Right lobe of liver (tissue), 6 donors: ENCODE measurements around the gene OSBPL9. TPM values are rescaled to one million over a fixed set of nuclear protein-coding genes. Genes with fewer than 3 reads are reported as not detected.

Experiments used
- ATAC-seq, 4 donors: fragments of 200-7000 bp; cut with Tn5 transposase; one replicate each; pipeline ENCODE4 v1.9.1; 2020; ENCODE audit warnings: mild to moderate bottlenecking in 4 of 4, moderate library complexity in 4 of 4
- DNase-seq, 3 donors: peaks; one replicate each; pipeline ENCODE4 v3.0.0-alpha.2; 2020
- H3K27ac ChIP-seq, 3 donors: fragments of 200-600 bp; one replicate each; pipeline ENCODE4 v1.8.0; 2022
- H3K27me3 ChIP-seq, 2 donors: fragments of 200-600 bp; one replicate each; pipeline ENCODE4 v1.8.0; 2022
- H3K36me3 ChIP-seq, 4 donors: fragments of 200-600 bp; sonication (generic) in 1 of 4; one replicate each; pipeline versions ENCODE4 v1.5.1 to v1.8.0; 2017 to 2022; ENCODE audit warnings: control low read depth in 1 of 4
- H3K4me1 ChIP-seq, 4 donors: fragments of 200-600 bp; sonication (generic) in 1 of 4; one replicate each; pipeline versions ENCODE4 v1.5.1 to v1.8.0; 2017 to 2022; ENCODE audit warnings: control low read depth in 1 of 4
- H3K4me3 ChIP-seq, 3 donors: fragments of 200-600 bp; one replicate each; pipeline ENCODE4 v1.8.0; 2022
- H3K9me3 ChIP-seq, 4 donors: fragments of 200-600 bp; sonication (generic) in 1 of 4; one replicate each; pipeline versions ENCODE4 v1.5.1 to v1.8.0; 2017 to 2022; ENCODE audit warnings: control low read depth in 1 of 4
- POLR2A ChIP-seq: fragments of 450-650 bp; IDR thresholded peaks from one replicate; pipeline ENCODE4 v1.6.1; 2017; ENCODE audit warnings: antibody characterized with exemption, mild to moderate bottlenecking
- WGBS: methylation state at CpG from one replicate; pipeline ENCODE4 v1.1.6; 2018; ENCODE audit warnings: low coverage, low lambda C conversion rate; ENCODE audit not compliant: insufficient coverage; ENCODE audit errors: missing lambda C conversion rate; 5-methylcytosine and 5-hydroxymethylcytosine counted together
- intact Hi-C, 2 donors: fragments of 100-400 bp; cut with DNase I; formaldehyde crosslinking; loops; one replicate each; pipeline versions ENCODE4 v1.11.2 to v1.14.1; 2022
- total RNA-seq, 6 experiments: library from RNA; depleted of rRNA in 2 of 6; stranded (reverse); fragments of >200 nt in 2 of 6; fragmentation: NEBNext Ultra II Directional in 3 of 6; extraction: Animal tissue kit (Norgen Biotek cat#: 25700) in 3 of 6; gene quantifications; one replicate each; pipeline versions ENCODE4 v1.1.0 to v1.2.4, GENCODE V29; 2016 to 2023
- TF ChIP-seq, protein P1 (sequence below), 4 donors: fragments of 200-600 bp in 3 of 4; fragments of 450-650 bp in 1 of 4; IDR thresholded peaks; one replicate each; pipeline versions ENCODE4 v1.5.1 to v1.8.0; 2016 to 2022; ENCODE audit warnings: antibody characterized with exemption in 4 of 4, mild to moderate bottlenecking in 2 of 4
- donor health status: DM: no; HTN: yes; CAD: no.
- donor health status: DM: no; HTN: no; CAD: no.
- donor health status: DM: no; HTN: no; CAD: no.
- donor health status: DM: no; HTN: yes; CAD: no.
- donor health status: DM: no; HTN: yes; CAD: no.

OSBPL9 gene
- total RNA-seq, 6 experiments from 2014 or later = 51.7 to 90.5 (median 71.7) TPM

DNA sequence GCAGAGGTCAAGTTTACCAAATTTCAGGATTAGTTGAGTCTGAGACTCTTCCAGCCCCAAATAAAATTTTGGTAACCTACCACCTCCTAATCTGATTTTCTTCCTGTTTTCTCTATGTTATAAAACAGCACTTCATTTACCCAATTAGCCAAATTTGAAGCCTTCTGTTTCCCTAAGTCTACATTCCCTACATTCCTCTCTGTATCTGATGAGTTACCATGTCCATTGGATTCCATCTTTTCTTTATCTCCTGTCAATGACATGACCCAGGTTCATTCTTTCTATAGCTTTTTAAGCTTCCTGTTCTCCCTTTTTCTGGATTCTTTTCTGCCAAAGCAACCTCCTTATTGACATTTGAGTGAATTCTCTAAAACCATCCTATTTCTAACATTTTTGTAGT lies 72.8 kb downstream of the OSBPL9 start:
- TF ChIP-seq POLR2A = no peak
- TF ChIP-seq, protein P1, sequence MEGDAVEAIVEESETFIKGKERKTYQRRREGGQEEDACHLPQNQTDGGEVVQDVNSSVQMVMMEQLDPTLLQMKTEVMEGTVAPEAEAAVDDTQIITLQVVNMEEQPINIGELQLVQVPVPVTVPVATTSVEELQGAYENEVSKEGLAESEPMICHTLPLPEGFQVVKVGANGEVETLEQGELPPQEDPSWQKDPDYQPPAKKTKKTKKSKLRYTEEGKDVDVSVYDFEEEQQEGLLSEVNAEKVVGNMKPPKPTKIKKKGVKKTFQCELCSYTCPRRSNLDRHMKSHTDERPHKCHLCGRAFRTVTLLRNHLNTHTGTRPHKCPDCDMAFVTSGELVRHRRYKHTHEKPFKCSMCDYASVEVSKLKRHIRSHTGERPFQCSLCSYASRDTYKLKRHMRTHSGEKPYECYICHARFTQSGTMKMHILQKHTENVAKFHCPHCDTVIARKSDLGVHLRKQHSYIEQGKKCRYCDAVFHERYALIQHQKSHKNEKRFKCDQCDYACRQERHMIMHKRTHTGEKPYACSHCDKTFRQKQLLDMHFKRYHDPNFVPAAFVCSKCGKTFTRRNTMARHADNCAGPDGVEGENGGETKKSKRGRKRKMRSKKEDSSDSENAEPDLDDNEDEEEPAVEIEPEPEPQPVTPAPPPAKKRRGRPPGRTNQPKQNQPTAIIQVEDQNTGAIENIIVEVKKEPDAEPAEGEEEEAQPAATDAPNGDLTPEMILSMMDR (IDR thresholded peaks at IDR 0.05) = no peak
- Histone ChIP-seq H3K4me1 (peaks cover 0 to 57% (median 29%) of the 10 kb centered on the region in 4 donors), H3K27me3 (no peaks in the 10 kb centered on the region), H3K27ac (peak overlapping the region; percentile 48 to 94 (median 91)), H3K36me3 (no peaks in the 10 kb centered on the region), H3K4me3 (no peak overlapping the region), H3K9me3 (no peaks in the 10 kb centered on the region)
- DNase-seq (no peak), ATAC-seq (no peak)
- intact Hi-C loops = no loop called here

DNA sequence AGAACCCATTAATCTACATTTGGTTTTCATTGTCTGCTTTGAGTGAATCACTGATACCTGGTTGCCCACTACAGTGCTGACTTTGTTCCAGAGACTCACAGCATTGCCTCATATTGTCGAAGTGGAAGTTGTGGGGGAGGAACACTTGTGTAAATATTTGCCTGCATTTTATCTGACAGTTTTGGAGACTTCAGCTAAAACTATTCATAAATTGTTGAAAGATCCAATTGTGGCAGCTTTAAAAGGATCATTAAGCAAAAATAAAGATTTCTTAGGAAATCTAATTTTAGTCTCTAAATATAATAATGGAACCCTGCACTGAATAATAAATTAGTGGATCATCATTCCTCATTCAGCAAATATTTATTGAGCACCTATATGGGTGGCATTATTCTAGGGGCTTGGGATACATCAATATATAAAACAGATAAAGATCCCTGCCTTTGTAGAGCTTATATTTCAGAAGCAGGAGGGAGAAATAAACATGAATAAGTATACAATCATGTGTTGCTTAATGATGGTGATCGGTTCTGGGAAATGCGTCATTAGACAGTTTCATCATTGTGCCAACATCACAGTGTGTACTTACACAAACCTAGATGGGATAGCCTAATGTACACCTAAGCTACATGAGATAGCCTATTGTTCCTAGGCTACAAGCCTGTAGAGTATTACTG lies 73.5 kb downstream of the OSBPL9 start:
- Histone ChIP-seq H3K4me3 (peak overlapping the region in 1 of 3 donors; percentile 17), H3K4me1 (peaks cover 0 to 53% (median 28%) of the 10 kb centered on the region in 4 donors), H3K27me3 (no peaks in the 10 kb centered on the region), H3K9me3 (no peaks in the 10 kb centered on the region), H3K27ac (peak overlapping the region; percentile 75 to 94 (median 91)), H3K36me3 (no peaks in the 10 kb centered on the region)
- ATAC-seq = peak; percentile 77 to 88 (median 82)
- no peak for TF ChIP-seq POLR2A
- TF ChIP-seq, protein P1 (IDR thresholded peaks at IDR 0.05) = no peak
- intact Hi-C loops = no loop called here
- DNase-seq = peak in 1 of 3 donors; percentile 78
- 14% methylated on average over 3 of the region's 3 CpGs for WGBS

DNA sequence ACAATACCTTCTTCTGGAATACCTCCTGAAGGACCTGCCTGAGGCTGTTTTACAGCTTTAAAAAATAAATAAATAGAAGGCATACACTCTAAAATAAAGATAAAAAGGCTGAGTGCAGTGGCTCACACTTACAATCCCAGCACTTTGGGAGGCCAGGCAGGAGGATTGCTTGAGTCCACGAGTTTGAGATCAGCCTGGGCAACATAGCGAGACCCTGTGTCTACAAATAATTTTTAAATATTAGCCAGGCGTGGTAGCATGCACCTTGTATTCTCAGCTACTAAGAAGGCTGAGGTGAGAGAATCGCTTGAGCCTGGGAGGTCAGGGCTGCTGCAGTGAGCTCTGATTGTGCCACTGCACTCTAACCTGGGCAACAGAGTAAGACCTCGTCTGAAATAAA lies 75.0 kb downstream of the OSBPL9 start:
- Histone ChIP-seq H3K9me3 (no peaks in the 10 kb centered on the region), H3K36me3 (no peaks in the 10 kb centered on the region), H3K4me3 (no peak overlapping the region), H3K27ac (peak overlapping the region in 2 of 3 donors; percentile 91 to 94), H3K27me3 (no peaks in the 10 kb centered on the region), H3K4me1 (peaks cover 0 to 51% (median 21%) of the 10 kb centered on the region in 4 donors)
- TF ChIP-seq, protein P1 (IDR thresholded peaks at IDR 0.05) = no peak
- TF ChIP-seq POLR2A = no peak
- 43% methylated on average over 5 of the region's 5 CpGs for WGBS
- ATAC-seq = peak in 3 of 4 donors; percentile 15 to 30 (median 29)
- DNase-seq = no peak
- intact Hi-C loops = no loop called here

DNA sequence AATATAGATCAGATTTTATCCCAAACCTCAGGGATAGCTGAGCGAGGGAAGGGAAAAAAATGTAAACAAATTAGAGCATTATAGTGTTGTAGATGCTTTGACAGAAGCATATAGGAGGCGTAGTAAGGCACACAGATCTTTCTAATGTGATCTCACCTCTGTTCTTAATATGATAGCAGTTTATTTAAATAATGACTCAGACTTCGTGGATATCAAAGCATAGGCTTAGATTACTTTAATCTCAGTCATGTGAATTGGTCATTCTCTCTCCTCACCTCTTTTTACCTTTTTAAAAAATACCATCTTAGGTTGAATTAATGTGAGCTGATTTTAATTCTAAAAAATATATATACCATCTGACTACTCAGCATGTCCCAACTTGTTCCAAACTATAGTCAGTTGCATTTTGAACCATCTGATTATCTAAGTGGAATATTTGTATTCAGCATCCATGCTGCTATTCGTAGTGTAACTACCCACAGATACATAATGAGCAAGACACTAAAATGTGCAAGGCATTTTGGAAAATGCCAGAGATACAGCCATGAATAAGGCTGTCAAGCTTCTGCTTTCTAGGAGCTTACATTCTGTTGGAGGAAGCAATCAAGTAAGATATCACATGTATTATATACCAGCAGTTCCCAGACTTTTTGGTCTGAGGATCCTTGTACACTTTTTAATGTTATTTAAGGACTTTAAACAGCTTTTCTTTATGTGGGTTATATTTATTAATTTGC lies 76.7 kb downstream of the OSBPL9 start:
- ATAC-seq (peak in 1 of 4 donors; percentile 41), DNase-seq (no peak)
- intact Hi-C loops = no loop called here
- Histone ChIP-seq H3K4me3 (no peak overlapping the region), H3K27ac (peak overlapping the region in 2 of 3 donors; percentile 1 to 34), H3K27me3 (no peaks in the 10 kb centered on the region), H3K4me1 (peaks cover 0 to 44% (median 16%) of the 10 kb centered on the region in 4 donors), H3K9me3 (no peaks in the 10 kb centered on the region), H3K36me3 (no peaks in the 10 kb centered on the region)
- TF ChIP-seq, protein P1 (IDR thresholded peaks at IDR 0.05) = no peak
- no peak for TF ChIP-seq POLR2A
- 64% methylated on average over 4 of the region's 4 CpGs for WGBS
